Neural crest cell (in vitro differentiated cells): ENCODE results near the gene MICALL1. TPM values are rescaled to one million over a fixed set of nuclear protein-coding genes. Genes with fewer than 3 reads are reported as not detected.

Experiments used
- DNase-seq: peaks from one replicate; pipeline ENCODE4 v3.0.0; 2021; ENCODE audit warnings: low read depth, mixed read lengths, low spot score
- H3K27ac Mint-ChIP-seq: one replicate; pipeline ENCODE4 v1.8.0; 2021; ENCODE audit warnings: mild to moderate bottlenecking, mixed read lengths; ENCODE audit not compliant: unreplicated experiment
- H3K27me3 Mint-ChIP-seq: 2 replicates; pipeline ENCODE4 v1.8.0; 2021; ENCODE audit warnings: low read depth, mild to moderate bottlenecking, mixed read lengths
- H3K36me3 Mint-ChIP-seq: 2 replicates; pipeline ENCODE4 v1.8.0; 2021; ENCODE audit warnings: low read depth, mild to moderate bottlenecking, mixed read lengths
- H3K4me1 Mint-ChIP-seq: 2 replicates; pipeline ENCODE4 v1.8.0; 2021; ENCODE audit warnings: mixed read lengths
- H3K4me3 Mint-ChIP-seq: one replicate; pipeline ENCODE4 v1.8.0; 2021; ENCODE audit warnings: mild to moderate bottlenecking, mixed read lengths
- H3K9me3 Mint-ChIP-seq: 2 replicates; pipeline ENCODE4 v1.8.0; 2021; ENCODE audit warnings: mixed read lengths
- CTCF ChIP-seq: fragments of 200-600 bp; sonication (generic); conservative IDR thresholded peaks from 2 replicates; pipeline ENCODE4 v1.5.0; 2021; ENCODE audit warnings: antibody characterized with exemption, mild to moderate bottlenecking
- microRNA-seq: library from miRNA; unstranded; fragments of <30 nt; microRNA quantifications from one replicate; pipeline ENCODE4, GENCODE V29; 2020
- total RNA-seq: library from RNA; stranded (reverse); gene quantifications from 2 replicates; pipeline ENCODE4 v1.2.1, GENCODE V29; 2021

The MICALL1 gene
- total RNA-seq, 1 donor from 2014 or later: 49.1 TPM

- H3K27me3 Mint-ChIP-seq: peaks cover 2% of the 10 kb centered on the region
- H3K27ac Mint-ChIP-seq: no peak overlapping the region
- H3K4me3 Mint-ChIP-seq: no peak overlapping the region
- H3K36me3 Mint-ChIP-seq: no peaks in the 10 kb centered on the region
- DNase-seq: no peak
- no peak for TF ChIP-seq CTCF
- no peaks in the 10 kb centered on the region for H3K9me3 Mint-ChIP-seq
- H3K4me1 Mint-ChIP-seq: peaks cover 25% of the 10 kb centered on the region
Measured at GRCh38 chr22:37990862-37991261, 84.8 kb downstream of the MICALL1 start.

GRCh38 chr22:37991731-37992442 lies 85.8 kb downstream of the MICALL1 start:
- H3K4me1 Mint-ChIP-seq: peaks cover 28% of the 10 kb centered on the region
- no peak for TF ChIP-seq CTCF
- H3K9me3 Mint-ChIP-seq: no peaks in the 10 kb centered on the region
- H3K36me3 Mint-ChIP-seq: no peaks in the 10 kb centered on the region
- DNase-seq: no peak
- no peak overlapping the region for H3K4me3 Mint-ChIP-seq
- no peak overlapping the region for H3K27ac Mint-ChIP-seq
- no peaks in the 10 kb centered on the region for H3K27me3 Mint-ChIP-seq

Small RNA genes lying within 50 kb of the gene (microRNA-seq; reads per million reads assigned to microRNA genes)
- gene MIR4534 (not detected), gene MIR6820 (22.5 reads per million, percentile 36 among the genes with 10 or more reads in this experiment)

Other genes starting within 250 kb of the MICALL1 start
- 51.5 and 55.3 TPM in 2 replicates for gene PDXP, start 247.6 kb upstream of the MICALL1 start, total RNA-seq
- 16.1 and 21.0 TPM in 2 replicates for gene LGALS1, start 230.7 kb upstream of the MICALL1 start, total RNA-seq
- gene NOL12, start 220.0 kb upstream of the MICALL1 start, total RNA-seq: 43.3 and 44.5 TPM in 2 replicates
- 45.8 and 53.2 TPM in 2 replicates for gene TRIOBP, start 209.2 kb upstream of the MICALL1 start, total RNA-seq
- gene GCAT, start 98.4 kb upstream of the MICALL1 start, total RNA-seq: 53.1 and 55.8 TPM in 2 replicates
- 0.49 TPM in 1 of 2 replicates, not detected in the other for gene GALR3, start 82.9 kb upstream of the MICALL1 start, total RNA-seq
- 31.3 and 31.7 TPM in 2 replicates for gene ANKRD54, start 62.0 kb upstream of the MICALL1 start, total RNA-seq
- gene EIF3L, start 56.9 kb upstream of the MICALL1 start, total RNA-seq: 725 and 748 TPM in 2 replicates
- 0.79 and 1.5 TPM in 2 replicates for gene C22orf23, start 47.3 kb downstream of the MICALL1 start, total RNA-seq
- 137 and 143 TPM in 2 replicates for gene POLR2F, start 47.4 kb downstream of the MICALL1 start, total RNA-seq
- 279 and 293 TPM in 2 replicates for gene SOX10, start 78.3 kb downstream of the MICALL1 start, total RNA-seq
- gene PICK1, start 151.1 kb downstream of the MICALL1 start, total RNA-seq: 20.1 and 24.0 TPM in 2 replicates
- 0.26 TPM in 1 of 2 replicates, not detected in the other for gene SLC16A8, start 177.9 kb downstream of the MICALL1 start, total RNA-seq
- 0.51 and 0.52 TPM in 2 replicates for gene BAIAP2L2, start 204.4 kb downstream of the MICALL1 start, total RNA-seq